Measurements from ENCODE around the gene ELP6. TPM values are rescaled to one million over a fixed set of nuclear protein-coding genes. Genes with fewer than 3 reads are reported as not detected.

The ELP6 gene
- total RNA-seq, 2 donors from 2014 or later, result 14.9 to 16.7 TPM

DNA sequence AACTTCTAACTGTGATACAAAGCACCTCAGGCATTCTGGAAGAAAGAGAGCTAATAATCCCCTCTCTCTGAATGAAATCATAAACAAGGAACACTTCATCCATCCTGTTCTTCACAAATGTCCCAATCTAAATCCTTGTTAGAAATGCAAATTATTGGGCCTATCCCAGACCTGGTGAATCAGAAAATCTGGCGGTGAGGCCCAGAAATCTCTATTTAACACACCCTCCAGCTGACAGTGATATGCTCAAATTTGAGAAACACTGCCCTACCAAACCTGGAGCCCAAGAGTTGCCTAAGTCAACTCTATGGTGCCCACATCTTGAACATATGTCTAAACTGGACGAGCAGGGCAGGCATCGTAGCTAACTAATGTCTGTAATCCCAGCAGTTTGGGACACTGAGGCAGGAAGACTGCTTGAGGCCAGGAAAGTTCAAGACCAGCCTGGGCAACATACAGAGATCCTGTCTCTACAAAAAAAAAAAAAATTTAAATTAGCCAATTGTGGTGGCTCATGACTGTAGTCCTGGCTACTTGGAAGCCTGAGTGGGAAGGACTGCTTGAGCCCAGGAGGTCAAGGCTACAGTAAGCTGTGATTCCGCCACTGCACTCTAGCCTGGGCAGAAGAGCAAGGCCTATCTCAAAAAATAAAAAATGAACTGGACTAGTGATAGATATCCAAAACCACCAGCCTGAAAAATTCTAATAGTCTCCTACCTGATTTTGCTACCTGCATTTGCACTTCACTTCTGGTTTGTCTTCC, 60.9 kb downstream of the ELP6 start:
- Histone ChIP-seq H3K27ac (no peak overlapping the region), H3K36me3 (no peaks in the 10 kb centered on the region), H3K4me3 (no peak overlapping the region), H3K9me3 (no peaks in the 10 kb centered on the region), H3K4me1 (no peaks in the 10 kb centered on the region), H3K27me3 (no peaks in the 10 kb centered on the region)
- DNase-seq (ENCODE audit: low spot score), result no peak
- TF ChIP-seq, protein P1, sequence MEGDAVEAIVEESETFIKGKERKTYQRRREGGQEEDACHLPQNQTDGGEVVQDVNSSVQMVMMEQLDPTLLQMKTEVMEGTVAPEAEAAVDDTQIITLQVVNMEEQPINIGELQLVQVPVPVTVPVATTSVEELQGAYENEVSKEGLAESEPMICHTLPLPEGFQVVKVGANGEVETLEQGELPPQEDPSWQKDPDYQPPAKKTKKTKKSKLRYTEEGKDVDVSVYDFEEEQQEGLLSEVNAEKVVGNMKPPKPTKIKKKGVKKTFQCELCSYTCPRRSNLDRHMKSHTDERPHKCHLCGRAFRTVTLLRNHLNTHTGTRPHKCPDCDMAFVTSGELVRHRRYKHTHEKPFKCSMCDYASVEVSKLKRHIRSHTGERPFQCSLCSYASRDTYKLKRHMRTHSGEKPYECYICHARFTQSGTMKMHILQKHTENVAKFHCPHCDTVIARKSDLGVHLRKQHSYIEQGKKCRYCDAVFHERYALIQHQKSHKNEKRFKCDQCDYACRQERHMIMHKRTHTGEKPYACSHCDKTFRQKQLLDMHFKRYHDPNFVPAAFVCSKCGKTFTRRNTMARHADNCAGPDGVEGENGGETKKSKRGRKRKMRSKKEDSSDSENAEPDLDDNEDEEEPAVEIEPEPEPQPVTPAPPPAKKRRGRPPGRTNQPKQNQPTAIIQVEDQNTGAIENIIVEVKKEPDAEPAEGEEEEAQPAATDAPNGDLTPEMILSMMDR (IDR thresholded peaks at IDR 0.05), result no peak

Other genes with a start within 250 kb of the ELP6 start
- 10 to 100 TPM in 1 of 2 donors, 1 to 10 TPM in 1; 8.8 to 10.5 TPM for gene KIF9, start 230.9 kb downstream of the ELP6 start, total RNA-seq
- 10 to 100 TPM; 12.9 to 18.8 TPM for gene KLHL18, start 230.8 kb downstream of the ELP6 start, total RNA-seq
- 10 to 100 TPM; 13.7 to 18.8 TPM for gene PTPN23, start 132.7 kb downstream of the ELP6 start, total RNA-seq
- gene SCAP, start 37.8 kb downstream of the ELP6 start, total RNA-seq, result 10 to 100 TPM; 46.5 to 57.3 TPM
- gene CSPG5, start 65.2 kb upstream of the ELP6 start, total RNA-seq, result 1 to 10 TPM in 1 of 2 donors, not detected in 1; 2.6 TPM

Measured in right atrium auricular region (tissue), 2 donors.